Spleen (tissue), 7 donors: ENCODE measurements around the gene CFHR5.

Source experiments
- POLR2A ChIP-seq, 3 donors: fragments of 450-650 bp; IDR thresholded peaks; one replicate each; pipeline ENCODE4 v1.5.1; 2017; ENCODE audit warnings: antibody characterized with exemption in 3 of 3, mild to moderate bottlenecking in 1 of 3
- POLR2AphosphoS5 ChIP-seq, 3 donors: sonication (generic); formaldehyde crosslinking; IDR thresholded peaks; one replicate each; pipeline ENCODE4 v1.5.1; 2017; ENCODE audit warnings: antibody characterized with exemption in 3 of 3
- TF ChIP-seq, protein P1 (sequence below), 11 experiments: fragments of 200-600 bp in 7 of 11; fragments of 450-650 bp in 4 of 11; sonication (generic) in 4 of 11; IDR thresholded peaks in 8 of 11; conservative IDR thresholded peaks in 3 of 11; 1 replicate in 7 of 11; 2 replicates in 4 of 11; pipeline versions ENCODE4 v1.4.0 to v1.8.0; 2016 to 2021; ENCODE audit warnings: antibody characterized with exemption in 11 of 11, inconsistent platforms in 4 of 11, mild to moderate bottlenecking in 1 of 11
- donor health status: DM: no; HTN: no; CAD: no; lungs with moderate emphysema.
- donor health status: DM: no; HTN: no; CAD: no.
- donor health status: DM: no; HTN: no; CAD: no.

DNA sequence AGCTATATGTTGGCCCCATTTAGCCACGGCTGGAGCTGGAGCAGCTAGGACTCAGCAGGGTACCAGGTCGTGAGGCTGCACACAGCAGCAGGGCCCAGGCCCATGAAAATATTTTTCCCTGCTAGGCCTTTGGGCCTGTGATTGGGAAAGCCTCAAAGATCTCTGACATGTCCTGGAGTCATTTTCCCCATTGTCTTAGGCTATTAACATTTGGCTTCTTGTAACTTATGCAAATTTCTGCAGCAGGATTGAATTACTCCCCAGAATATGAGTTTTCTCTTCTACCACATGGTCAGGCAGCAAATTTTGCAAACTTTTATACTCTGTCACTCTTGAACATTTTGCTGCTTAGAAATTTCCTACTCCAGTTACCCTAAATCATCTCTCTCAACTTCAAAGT lies 22.6 kb upstream of the CFHR5 start:
- TF ChIP-seq POLR2A (IDR thresholded peaks at IDR 0.05) (no peak), POLR2AphosphoS5 (IDR thresholded peaks at IDR 0.05) (no peak)
- TF ChIP-seq, protein P1, sequence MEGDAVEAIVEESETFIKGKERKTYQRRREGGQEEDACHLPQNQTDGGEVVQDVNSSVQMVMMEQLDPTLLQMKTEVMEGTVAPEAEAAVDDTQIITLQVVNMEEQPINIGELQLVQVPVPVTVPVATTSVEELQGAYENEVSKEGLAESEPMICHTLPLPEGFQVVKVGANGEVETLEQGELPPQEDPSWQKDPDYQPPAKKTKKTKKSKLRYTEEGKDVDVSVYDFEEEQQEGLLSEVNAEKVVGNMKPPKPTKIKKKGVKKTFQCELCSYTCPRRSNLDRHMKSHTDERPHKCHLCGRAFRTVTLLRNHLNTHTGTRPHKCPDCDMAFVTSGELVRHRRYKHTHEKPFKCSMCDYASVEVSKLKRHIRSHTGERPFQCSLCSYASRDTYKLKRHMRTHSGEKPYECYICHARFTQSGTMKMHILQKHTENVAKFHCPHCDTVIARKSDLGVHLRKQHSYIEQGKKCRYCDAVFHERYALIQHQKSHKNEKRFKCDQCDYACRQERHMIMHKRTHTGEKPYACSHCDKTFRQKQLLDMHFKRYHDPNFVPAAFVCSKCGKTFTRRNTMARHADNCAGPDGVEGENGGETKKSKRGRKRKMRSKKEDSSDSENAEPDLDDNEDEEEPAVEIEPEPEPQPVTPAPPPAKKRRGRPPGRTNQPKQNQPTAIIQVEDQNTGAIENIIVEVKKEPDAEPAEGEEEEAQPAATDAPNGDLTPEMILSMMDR (IDR thresholded peaks at IDR 0.05 in 8 of 11, conservative IDR thresholded peaks at IDR 0.05 in 3 of 11) = no peak
